RWPE1 (cell line): Measurements from ENCODE around the gene CHCHD1.

ENCODE experiments used
- CTCF ChIA-PET: fragments of 350-600 bp; sonication (Branson Sonifier 250); formaldehyde crosslinking; extraction: SDS; loops from one replicate; lab custom pipeline; 2021; lab: Yijun Ruan, JAX
- POLR2A ChIA-PET: fragments of 400-600 bp; formaldehyde crosslinking; extraction: SDS; loops from one replicate; lab custom pipeline; 2020; ENCODE audit warnings: antibody characterized with exemption; ENCODE audit not compliant: low non-redundant PET; lab: Yijun Ruan, JAX
- DNase-seq: peaks from one replicate; pipeline ENCODE4 v3.0.0; 2012; ENCODE audit warnings: low spot score
- H3K27ac ChIP-seq: fragments of 450-650 bp; 2 replicates; pipeline ENCODE4 v1.5.1; 2017
- TF ChIP-seq, protein P1 (sequence below): fragments of 450-650 bp; conservative IDR thresholded peaks from 2 replicates; pipeline ENCODE4 v1.5.1; 2017; ENCODE audit warnings: low read depth, mild to moderate bottlenecking

The CHCHD1 gene

DNA sequence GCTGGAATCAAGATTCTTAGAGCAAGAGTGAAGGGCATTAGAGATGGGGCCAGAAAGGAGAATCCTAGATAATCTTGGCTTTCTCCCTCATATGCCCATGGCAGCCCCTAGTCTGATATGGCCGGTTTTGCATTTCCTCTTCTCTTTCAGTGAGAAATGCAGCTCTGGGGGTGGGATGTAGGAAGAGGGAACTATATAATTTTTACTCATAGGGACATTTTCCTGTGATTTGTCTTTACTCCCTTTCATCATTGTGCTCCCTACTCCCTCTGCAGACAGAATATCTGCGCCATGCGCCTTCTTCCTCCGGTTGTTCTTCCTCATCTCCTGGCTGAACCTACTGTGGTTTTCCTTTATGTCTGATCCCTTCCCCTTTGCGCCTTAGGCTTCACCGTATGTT lies 16.8 kb upstream of the CHCHD1 start:
- DNase-seq = no peak
- ChIA-PET POLR2A (no interaction called here), CTCF (no interaction called here)
- TF ChIP-seq, protein P1, sequence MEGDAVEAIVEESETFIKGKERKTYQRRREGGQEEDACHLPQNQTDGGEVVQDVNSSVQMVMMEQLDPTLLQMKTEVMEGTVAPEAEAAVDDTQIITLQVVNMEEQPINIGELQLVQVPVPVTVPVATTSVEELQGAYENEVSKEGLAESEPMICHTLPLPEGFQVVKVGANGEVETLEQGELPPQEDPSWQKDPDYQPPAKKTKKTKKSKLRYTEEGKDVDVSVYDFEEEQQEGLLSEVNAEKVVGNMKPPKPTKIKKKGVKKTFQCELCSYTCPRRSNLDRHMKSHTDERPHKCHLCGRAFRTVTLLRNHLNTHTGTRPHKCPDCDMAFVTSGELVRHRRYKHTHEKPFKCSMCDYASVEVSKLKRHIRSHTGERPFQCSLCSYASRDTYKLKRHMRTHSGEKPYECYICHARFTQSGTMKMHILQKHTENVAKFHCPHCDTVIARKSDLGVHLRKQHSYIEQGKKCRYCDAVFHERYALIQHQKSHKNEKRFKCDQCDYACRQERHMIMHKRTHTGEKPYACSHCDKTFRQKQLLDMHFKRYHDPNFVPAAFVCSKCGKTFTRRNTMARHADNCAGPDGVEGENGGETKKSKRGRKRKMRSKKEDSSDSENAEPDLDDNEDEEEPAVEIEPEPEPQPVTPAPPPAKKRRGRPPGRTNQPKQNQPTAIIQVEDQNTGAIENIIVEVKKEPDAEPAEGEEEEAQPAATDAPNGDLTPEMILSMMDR = no peak
- H3K27ac ChIP-seq = no peak overlapping the region

DNA sequence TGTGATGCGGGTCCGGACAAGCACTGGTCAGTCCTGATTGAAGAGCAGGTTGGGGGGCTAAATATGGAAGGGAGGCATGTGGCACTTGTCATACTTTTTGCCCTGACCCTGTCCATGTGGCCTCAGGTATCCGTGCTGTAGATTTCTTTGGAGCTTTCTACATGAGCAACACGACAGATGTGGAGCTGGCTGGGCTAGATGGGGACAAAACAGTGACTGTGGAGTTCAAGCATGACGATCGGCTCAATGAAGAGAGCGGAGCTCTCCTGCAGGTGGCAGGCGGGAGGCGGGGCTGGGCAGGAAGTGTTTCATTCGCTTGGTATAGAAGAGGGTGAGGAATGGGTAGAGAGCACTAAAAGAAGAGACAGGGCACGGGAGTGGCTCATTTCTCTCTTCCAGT lies 13.0 kb upstream of the CHCHD1 start:
- peak overlapping the region; percentile 18 for H3K27ac ChIP-seq
- DNase-seq = no peak
- ChIA-PET CTCF (interaction anchor here (0.7 kb wide), 1 partner anchor 247 kb away, joined by 3 read pairs; no protein-coding TSS in a partner anchor), POLR2A (interaction anchor here (0.6 kb wide), 1 partner anchor 24 kb away, joined by 3 read pairs; no protein-coding TSS in a partner anchor)
- TF ChIP-seq, protein P1 = no peak

DNA sequence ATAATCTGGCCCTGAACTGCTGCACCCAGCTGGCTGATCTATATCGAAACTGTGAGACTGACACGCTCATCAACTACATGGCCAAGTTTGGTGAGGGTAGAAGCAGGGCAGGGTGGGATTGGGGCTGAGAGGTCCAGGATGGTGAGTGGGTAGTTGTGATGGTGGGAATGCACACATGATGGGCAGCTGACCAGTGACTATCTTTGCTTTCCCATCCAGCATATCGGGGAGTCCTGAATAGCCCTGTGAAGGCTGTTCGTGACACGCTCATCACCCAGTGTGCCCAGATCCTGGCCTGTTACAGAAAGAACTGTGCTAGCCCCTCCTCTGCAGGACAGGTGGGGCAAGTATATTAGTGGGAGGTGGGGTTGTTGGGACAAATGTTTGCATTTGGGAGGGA lies 12.5 kb upstream of the CHCHD1 start:
- TF ChIP-seq, protein P1 = no peak
- H3K27ac ChIP-seq = peak overlapping the region; percentile 18
- ChIA-PET CTCF (no interaction called here), POLR2A (no interaction called here)
- no peak for DNase-seq

DNA sequence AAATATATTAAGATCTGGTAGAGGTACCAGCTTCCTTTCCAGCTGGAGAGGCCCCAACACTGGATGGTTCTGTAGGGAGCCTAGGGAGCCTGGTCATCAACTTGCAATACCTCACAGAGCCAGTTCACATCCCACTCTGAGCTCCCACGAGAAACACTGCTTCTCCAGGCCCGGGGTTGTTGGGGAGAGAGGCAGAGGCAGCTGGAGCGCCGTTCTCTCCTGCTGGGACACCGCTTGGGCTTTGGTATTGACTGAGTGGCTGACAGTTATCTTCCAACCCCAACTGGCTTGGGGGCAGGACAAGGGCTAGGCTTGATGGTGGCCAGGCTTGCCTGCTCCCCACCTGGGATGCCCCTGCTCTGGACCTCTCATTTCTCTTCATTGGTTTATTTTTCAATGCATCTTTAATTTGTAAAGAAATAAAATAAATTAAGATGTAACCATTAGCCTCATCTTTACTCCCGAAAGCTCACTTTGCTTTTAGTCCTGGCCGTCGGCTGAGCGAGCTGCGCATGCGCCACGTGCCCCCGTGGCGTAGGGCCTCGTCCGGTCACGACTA lies 10.0 kb upstream of the CHCHD1 start:
- ChIA-PET CTCF (interaction anchor here (0.6 to 1.5 kb wide), 3 partner anchors 8 to 23 kb away, joined by 4 to 7 read pairs (median 5); no protein-coding TSS in a partner anchor), POLR2A (interaction anchor here (0.5 to 1.2 kb wide), 5 partner anchors 9 to 1465 kb away, joined by 3 to 10 read pairs (median 4); partner anchors contain the start of gene SEC24C)
- TF ChIP-seq, protein P1 = no peak
- peak; percentile 88 for DNase-seq
- H3K27ac ChIP-seq = peak overlapping the region; percentile 97

DNA sequence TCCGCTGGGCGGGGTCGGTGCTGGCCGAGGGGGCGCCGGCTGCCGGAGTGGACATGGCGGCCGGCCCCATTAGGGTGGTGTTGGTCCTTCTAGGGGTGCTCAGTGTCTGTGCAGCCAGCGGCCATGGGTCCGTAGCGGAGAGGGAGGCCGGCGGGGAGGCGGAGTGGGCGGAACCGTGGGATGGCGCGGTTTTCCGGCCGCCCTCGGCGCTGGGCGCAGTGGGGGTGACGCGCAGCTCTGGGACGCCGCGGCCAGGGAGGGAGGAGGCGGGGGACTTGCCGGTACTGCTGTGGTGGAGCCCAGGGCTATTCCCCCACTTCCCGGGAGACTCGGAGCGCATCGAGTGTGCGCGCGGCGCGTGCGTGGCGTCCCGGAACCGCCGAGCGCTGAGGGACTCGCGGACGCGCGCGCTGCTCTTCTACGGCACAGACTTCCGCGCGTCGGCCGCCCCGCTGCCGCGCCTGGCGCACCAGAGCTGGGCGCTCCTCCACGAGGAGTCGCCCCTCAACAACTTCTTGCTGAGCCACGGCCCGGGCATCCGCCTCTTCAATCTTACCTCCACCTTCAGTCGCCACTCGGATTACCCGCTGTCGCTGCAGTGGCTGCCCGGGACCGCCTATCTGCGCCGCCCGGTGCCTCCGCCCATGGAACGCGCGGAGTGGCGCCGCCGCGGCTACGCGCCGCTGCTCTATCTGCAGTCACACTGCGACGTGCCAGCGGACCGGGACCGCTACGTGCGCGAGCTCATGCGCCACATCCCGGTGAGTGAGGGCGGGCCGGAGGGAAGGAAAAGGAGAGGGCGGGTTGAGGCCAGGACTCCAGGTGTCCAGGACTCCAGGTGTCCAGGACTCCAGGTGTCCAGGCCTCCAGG lies 9.3 kb upstream of the CHCHD1 start:
- CTCF ChIA-PET = interaction anchor here (0.6 to 1.5 kb wide), 3 partner anchors 9 to 24 kb away, joined by 4 to 7 read pairs (median 5); no protein-coding TSS in a partner anchor
- peak overlapping the region; percentile 97 for H3K27ac ChIP-seq
- POLR2A ChIA-PET = interaction anchor here (0.6 to 1.3 kb wide), 7 partner anchors 9 to 1464 kb away, joined by 3 to 7 read pairs (median 3); partner anchors contain the start of gene SEC24C
- peak; percentile 78 for DNase-seq
- TF ChIP-seq, protein P1 = no peak
